Epithelial cell of esophagus (primary cell): ENCODE results near the gene SLMAP.

ENCODE experiments used
- DNase-seq: peaks from one replicate; pipeline ENCODE4 v3.0.0; 2010; ENCODE audit warnings: low read depth
- H3K4me3 ChIP-seq: 2 replicates; pipeline ENCODE4 v1.5.1; 2011; ENCODE audit warnings: mild to moderate bottlenecking, low read length, control low read depth
- TF ChIP-seq, protein P1 (sequence below): IDR thresholded peaks from 2 replicates; pipeline ENCODE4 v1.5.1; 2011; ENCODE audit warnings: low read depth, mild to moderate bottlenecking, low read length, control low read depth, inconsistent platforms; ENCODE audit not compliant: insufficient read depth; ENCODE audit errors: missing control alignments

Gene SLMAP

DNA sequence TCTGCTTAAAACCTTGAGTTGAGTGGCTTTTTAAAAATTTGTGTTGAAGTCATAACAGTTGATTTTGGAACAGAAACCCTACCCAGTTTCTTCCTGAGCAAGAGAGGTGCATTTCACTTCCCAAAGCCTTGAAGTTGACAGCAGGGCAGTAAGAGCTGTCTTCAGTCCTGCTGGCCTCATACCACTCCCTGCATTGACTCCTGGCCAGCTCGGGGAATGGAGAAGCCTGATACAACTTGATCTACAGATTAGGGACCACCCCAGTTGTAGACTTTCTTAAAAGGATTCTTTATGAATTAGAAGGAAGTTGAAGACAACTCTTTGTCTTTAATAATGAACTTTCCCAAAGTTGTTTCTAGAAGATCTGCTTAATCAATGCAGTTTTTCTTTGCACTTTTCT lies 161.5 kb downstream of the SLMAP start:
- TF ChIP-seq, protein P1, sequence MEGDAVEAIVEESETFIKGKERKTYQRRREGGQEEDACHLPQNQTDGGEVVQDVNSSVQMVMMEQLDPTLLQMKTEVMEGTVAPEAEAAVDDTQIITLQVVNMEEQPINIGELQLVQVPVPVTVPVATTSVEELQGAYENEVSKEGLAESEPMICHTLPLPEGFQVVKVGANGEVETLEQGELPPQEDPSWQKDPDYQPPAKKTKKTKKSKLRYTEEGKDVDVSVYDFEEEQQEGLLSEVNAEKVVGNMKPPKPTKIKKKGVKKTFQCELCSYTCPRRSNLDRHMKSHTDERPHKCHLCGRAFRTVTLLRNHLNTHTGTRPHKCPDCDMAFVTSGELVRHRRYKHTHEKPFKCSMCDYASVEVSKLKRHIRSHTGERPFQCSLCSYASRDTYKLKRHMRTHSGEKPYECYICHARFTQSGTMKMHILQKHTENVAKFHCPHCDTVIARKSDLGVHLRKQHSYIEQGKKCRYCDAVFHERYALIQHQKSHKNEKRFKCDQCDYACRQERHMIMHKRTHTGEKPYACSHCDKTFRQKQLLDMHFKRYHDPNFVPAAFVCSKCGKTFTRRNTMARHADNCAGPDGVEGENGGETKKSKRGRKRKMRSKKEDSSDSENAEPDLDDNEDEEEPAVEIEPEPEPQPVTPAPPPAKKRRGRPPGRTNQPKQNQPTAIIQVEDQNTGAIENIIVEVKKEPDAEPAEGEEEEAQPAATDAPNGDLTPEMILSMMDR = no peak
- H3K4me3 ChIP-seq = no peak overlapping the region
- DNase-seq = no peak

DNA sequence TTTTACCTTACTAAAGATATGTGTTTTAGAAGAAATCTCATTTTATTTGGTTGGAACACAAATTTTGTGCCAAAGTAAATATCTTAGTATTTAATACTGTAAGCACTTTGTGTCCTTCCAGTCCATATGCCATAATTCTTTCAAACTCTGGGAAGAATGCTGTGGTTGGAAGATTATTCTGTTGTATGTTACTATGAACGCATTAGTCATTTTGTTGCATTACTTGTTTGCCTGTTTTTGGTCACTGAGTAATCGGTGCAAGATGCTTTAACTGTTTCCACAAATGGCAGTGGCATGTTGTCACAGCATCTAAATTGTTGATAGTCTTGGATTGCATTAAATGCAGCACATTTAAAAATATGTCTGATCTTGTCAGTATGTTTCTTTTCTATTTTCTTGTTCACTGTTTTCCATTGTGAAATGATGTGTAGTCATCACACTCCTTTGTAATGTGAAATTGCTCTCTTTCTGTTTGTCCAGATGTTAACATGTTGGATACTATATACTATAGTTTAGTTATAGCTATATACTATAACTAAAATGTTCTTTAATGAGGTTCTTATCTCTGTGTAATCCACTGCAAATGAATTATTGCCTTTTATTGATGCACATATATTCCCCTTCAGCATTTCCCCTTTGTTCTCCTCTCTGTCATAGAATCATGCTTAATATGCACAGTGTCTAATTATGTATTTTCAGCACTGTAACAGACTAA lies 162.2 kb downstream of the SLMAP start:
- no peak overlapping the region for H3K4me3 ChIP-seq
- TF ChIP-seq, protein P1 = no peak
- DNase-seq = peak; percentile 87

DNA sequence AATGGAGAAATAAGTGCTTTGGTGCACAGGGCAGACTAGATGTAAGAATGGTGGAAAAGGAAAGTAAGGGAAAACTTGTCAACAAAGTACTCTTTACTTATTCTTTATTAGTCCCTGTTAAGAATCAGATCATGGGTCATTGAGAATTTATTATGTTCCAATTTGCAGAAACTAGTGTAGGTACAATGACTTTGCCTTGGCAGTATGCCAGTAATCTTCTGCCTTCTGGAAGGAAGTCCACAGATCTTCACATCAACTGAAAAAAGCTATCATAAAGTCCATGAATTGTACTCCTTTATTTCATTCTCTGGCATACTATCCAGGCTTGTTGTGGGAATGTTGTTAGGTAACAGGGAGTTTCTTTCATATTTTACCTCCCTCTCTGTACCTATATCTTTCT lies 163.9 kb downstream of the SLMAP start:
- no peak for DNase-seq
- TF ChIP-seq, protein P1 = no peak
- H3K4me3 ChIP-seq = no peak overlapping the region

DNA sequence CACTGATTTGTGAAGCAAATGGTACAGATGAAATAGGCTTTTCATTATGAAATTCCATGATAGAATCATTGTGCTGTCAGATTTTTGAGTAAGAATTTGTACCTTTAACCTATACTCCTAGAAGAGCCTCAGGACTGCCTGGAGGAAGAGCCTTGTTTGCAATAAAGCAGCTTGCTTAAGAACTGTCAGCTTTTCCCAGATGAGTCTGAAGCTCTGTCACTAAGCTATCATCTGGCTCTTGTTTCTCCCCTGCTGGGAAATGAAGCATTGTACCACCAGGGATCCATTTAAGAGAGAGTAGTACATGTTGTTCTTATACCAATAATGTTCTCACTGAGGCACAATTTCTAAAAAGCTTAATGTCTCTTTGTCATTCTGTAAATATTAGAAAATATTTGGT lies 167.0 kb downstream of the SLMAP start:
- TF ChIP-seq, protein P1 = no peak
- DNase-seq = no peak

DNA sequence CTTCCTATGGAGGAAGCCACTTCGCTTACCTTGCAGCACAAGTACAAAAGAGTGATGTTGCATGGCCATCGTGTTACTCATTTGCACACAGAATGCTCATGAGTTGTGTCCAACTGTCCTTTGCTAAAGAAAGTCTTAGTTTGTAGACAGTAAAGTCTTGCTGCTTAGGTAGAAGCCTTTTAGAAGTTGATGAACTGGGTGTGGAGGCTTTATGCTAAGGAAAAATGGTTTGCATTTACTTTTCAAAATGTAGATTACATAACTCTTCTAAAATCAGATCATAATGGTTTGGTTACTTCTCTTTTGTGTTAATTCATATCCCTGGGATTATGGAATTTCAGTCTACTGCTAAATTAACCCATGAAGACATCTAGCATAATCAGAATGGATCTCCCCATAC lies 167.6 kb downstream of the SLMAP start:
- no peak for DNase-seq

More for the DNA sequence above, 167.0 kb downstream of the SLMAP start:
- no peak overlapping the region for H3K4me3 ChIP-seq

DNA sequence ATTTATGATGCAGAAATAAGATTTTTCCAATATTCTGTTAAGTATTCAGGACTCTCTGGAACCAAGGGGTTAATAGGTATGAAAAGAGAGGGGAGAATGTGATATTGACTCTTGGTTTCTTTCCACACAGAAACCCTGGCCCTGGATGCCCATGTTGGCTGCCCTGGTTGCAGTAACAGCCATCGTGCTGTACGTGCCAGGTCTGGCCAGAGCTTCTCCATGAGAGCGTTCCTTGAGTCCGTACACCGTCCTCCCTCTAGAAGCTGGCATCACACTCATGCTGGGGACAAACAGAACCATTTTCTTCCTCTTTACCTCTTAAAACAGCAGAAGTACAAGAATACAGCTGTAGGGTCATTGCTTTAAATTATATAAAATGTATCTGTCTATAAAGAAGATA lies 171.1 kb downstream of the SLMAP start:
- H3K4me3 ChIP-seq = no peak overlapping the region
- TF ChIP-seq, protein P1 = no peak
- DNase-seq = no peak

More for the DNA sequence above, 167.6 kb downstream of the SLMAP start:
- no peak overlapping the region for H3K4me3 ChIP-seq
- TF ChIP-seq, protein P1 = no peak

DNA sequence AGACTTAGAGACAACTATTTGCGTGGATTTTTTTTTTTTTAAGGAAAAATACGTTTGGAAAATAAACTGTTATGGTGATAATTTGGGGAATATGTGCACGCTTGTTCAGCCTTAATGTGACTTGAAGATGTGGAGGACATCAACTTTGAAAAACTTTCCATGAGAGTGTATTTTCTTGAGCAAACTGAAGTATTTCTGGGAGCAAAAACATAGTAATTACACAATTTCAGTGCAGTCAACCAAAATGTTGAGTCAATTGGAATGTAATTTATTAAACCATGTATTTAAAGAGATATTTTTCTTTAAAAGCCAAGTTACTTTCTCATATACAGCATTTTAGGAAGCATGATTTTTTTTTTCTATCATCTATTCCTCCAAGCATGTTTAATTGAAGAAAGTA lies 171.8 kb downstream of the SLMAP start:
- TF ChIP-seq, protein P1 = no peak
- no peak overlapping the region for H3K4me3 ChIP-seq
- DNase-seq = no peak
